Measurements from ENCODE around the gene LCOR.
"Not testable (repeated sequence)": the region's sequence is repeated elsewhere in the genome, so short reads cannot be mapped to it uniquely, and the experiment has no call there.

LCOR gene

GRCh38 chr10:96918214-96919002, 86.3 kb downstream of the LCOR start:
- Histone ChIP-seq H3K9ac (ENCODE audit: low read length) (no peak overlapping the region), H3K27ac (ENCODE audit: low read length) (no peak overlapping the region), H3K4me1 (ENCODE audit: control insufficient read depth, low read depth, low read length) (no peaks in the 10 kb centered on the region), H3K36me3 (ENCODE audit: control insufficient read depth, low read depth, low read length) (no peaks in the 10 kb centered on the region), H3K9me3 (ENCODE audit: control insufficient read depth, low read depth, low read length) (no peaks in the 10 kb centered on the region), H3K4me3 (ENCODE audit: low read length) (no peak overlapping the region), H3K27me3 (ENCODE audit: control insufficient read depth, insufficient read depth, low read length) (no peaks in the 10 kb centered on the region)

- Histone ChIP-seq H3K9me3 (ENCODE audit: control insufficient read depth, low read depth, low read length) (no peaks in the 10 kb centered on the region), H3K36me3 (ENCODE audit: control insufficient read depth, low read depth, low read length) (no peaks in the 10 kb centered on the region), H3K27ac (ENCODE audit: low read length) (no peak overlapping the region), H3K27me3 (ENCODE audit: control insufficient read depth, insufficient read depth, low read length) (no peaks in the 10 kb centered on the region), H3K4me3 (ENCODE audit: low read length) (no peak overlapping the region), H3K4me1 (ENCODE audit: control insufficient read depth, low read depth, low read length) (no peaks in the 10 kb centered on the region), H3K9ac (ENCODE audit: low read length) (no peak overlapping the region)
These were observed 87.8 kb downstream of the LCOR start for GRCh38 chr10:96919785-96920430.

GRCh38 chr10:96921655-96922054, 89.6 kb downstream of the LCOR start:
- Histone ChIP-seq H3K9me3 (ENCODE audit: control insufficient read depth, low read depth, low read length) (no peaks in the 10 kb centered on the region), H3K27ac (ENCODE audit: low read length) (no peak overlapping the region), H3K9ac (ENCODE audit: low read length) (no peak overlapping the region), H3K4me3 (ENCODE audit: low read length) (no peak overlapping the region), H3K27me3 (ENCODE audit: control insufficient read depth, insufficient read depth, low read length) (no peaks in the 10 kb centered on the region), H3K4me1 (ENCODE audit: control insufficient read depth, low read depth, low read length) (no peaks in the 10 kb centered on the region), H3K36me3 (ENCODE audit: control insufficient read depth, low read depth, low read length) (no peaks in the 10 kb centered on the region)

GRCh38 chr10:96922978-96923948, 91.2 kb downstream of the LCOR start:
- no peak overlapping the region for H3K27ac ChIP-seq (ENCODE audit: low read length)
- H3K36me3 ChIP-seq (ENCODE audit: control insufficient read depth, low read depth, low read length), result no peaks in the 10 kb centered on the region
- no peaks in the 10 kb centered on the region for H3K27me3 ChIP-seq (ENCODE audit: control insufficient read depth, insufficient read depth, low read length)
- no peak overlapping the region for H3K4me3 ChIP-seq (ENCODE audit: low read length)
- H3K4me1 ChIP-seq (ENCODE audit: control insufficient read depth, low read depth, low read length), result no peaks in the 10 kb centered on the region
- no peak overlapping the region for H3K9ac ChIP-seq (ENCODE audit: low read length)
- H3K9me3 ChIP-seq (ENCODE audit: control insufficient read depth, low read depth, low read length), result no peaks in the 10 kb centered on the region

- Histone ChIP-seq H3K4me3 (ENCODE audit: low read length) (no peak overlapping the region), H3K9me3 (ENCODE audit: control insufficient read depth, low read depth, low read length) (no peaks in the 10 kb centered on the region), H3K4me1 (ENCODE audit: control insufficient read depth, low read depth, low read length) (no peaks in the 10 kb centered on the region), H3K27me3 (ENCODE audit: control insufficient read depth, insufficient read depth, low read length) (no peaks in the 10 kb centered on the region), H3K36me3 (ENCODE audit: control insufficient read depth, low read depth, low read length) (no peaks in the 10 kb centered on the region), H3K9ac (ENCODE audit: low read length) (no peak overlapping the region), H3K27ac (ENCODE audit: low read length) (no peak overlapping the region)
These were observed 92.8 kb downstream of the LCOR start for GRCh38 chr10:96924861-96925260.

GRCh38 chr10:96930469-96930868, 98.4 kb downstream of the LCOR start:
- no peaks in the 10 kb centered on the region for H3K36me3 ChIP-seq (ENCODE audit: control insufficient read depth, low read depth, low read length)
- H3K27ac ChIP-seq (ENCODE audit: low read length), result no peak overlapping the region
- no peaks in the 10 kb centered on the region for H3K9me3 ChIP-seq (ENCODE audit: control insufficient read depth, low read depth, low read length)
- no peak overlapping the region for H3K4me3 ChIP-seq (ENCODE audit: low read length)
- no peaks in the 10 kb centered on the region for H3K27me3 ChIP-seq (ENCODE audit: control insufficient read depth, insufficient read depth, low read length)
- no peak overlapping the region for H3K9ac ChIP-seq (ENCODE audit: low read length)
- no peaks in the 10 kb centered on the region for H3K4me1 ChIP-seq (ENCODE audit: control insufficient read depth, low read depth, low read length)

GRCh38 chr10:96935148-96935547, 103.0 kb downstream of the LCOR start:
- H3K9ac ChIP-seq (ENCODE audit: low read length), result no peak overlapping the region
- H3K27me3 ChIP-seq (ENCODE audit: control insufficient read depth, insufficient read depth, low read length), result no peaks in the 10 kb centered on the region
- H3K9me3 ChIP-seq (ENCODE audit: control insufficient read depth, low read depth, low read length), result no peaks in the 10 kb centered on the region
- H3K36me3 ChIP-seq (ENCODE audit: control insufficient read depth, low read depth, low read length), result no peaks in the 10 kb centered on the region
- H3K4me3 ChIP-seq (ENCODE audit: low read length), result no peak overlapping the region
- H3K4me1 ChIP-seq (ENCODE audit: control insufficient read depth, low read depth, low read length), result no peaks in the 10 kb centered on the region
- H3K27ac ChIP-seq (ENCODE audit: low read length), result no peak overlapping the region

GRCh38 chr10:96935810-96936209, 103.7 kb downstream of the LCOR start:
- Histone ChIP-seq H3K27ac (ENCODE audit: low read length) (no peak overlapping the region), H3K9me3 (ENCODE audit: control insufficient read depth, low read depth, low read length) (no peaks in the 10 kb centered on the region), H3K4me3 (ENCODE audit: low read length) (no peak overlapping the region), H3K36me3 (ENCODE audit: control insufficient read depth, low read depth, low read length) (no peaks in the 10 kb centered on the region), H3K27me3 (ENCODE audit: control insufficient read depth, insufficient read depth, low read length) (no peaks in the 10 kb centered on the region), H3K9ac (ENCODE audit: low read length) (no peak overlapping the region), H3K4me1 (ENCODE audit: control insufficient read depth, low read depth, low read length) (no peaks in the 10 kb centered on the region)

- H3K27me3 ChIP-seq (ENCODE audit: control insufficient read depth, insufficient read depth, low read length); H3K36me3 ChIP-seq (ENCODE audit: control insufficient read depth, low read depth, low read length); H3K9ac ChIP-seq (ENCODE audit: low read length); H3K9me3 ChIP-seq (ENCODE audit: control insufficient read depth, low read depth, low read length); H3K4me1 ChIP-seq (ENCODE audit: control insufficient read depth, low read depth, low read length); H3K27ac ChIP-seq (ENCODE audit: low read length); H3K4me3 ChIP-seq (ENCODE audit: low read length): not testable (repeated sequence)
These were observed 111.1 kb downstream of the LCOR start for GRCh38 chr10:96943161-96943560.

- peaks cover 8% of the 10 kb centered on the region for H3K36me3 ChIP-seq (ENCODE audit: control insufficient read depth, low read depth, low read length)
- H3K4me1 ChIP-seq (ENCODE audit: control insufficient read depth, low read depth, low read length), result no peaks in the 10 kb centered on the region
- no peaks in the 10 kb centered on the region for H3K27me3 ChIP-seq (ENCODE audit: control insufficient read depth, insufficient read depth, low read length)
- no peak overlapping the region for H3K4me3 ChIP-seq (ENCODE audit: low read length)
- no peak overlapping the region for H3K9ac ChIP-seq (ENCODE audit: low read length)
- H3K9me3 ChIP-seq (ENCODE audit: control insufficient read depth, low read depth, low read length), result no peaks in the 10 kb centered on the region
- no peak overlapping the region for H3K27ac ChIP-seq (ENCODE audit: low read length)
These were observed 114.9 kb downstream of the LCOR start for GRCh38 chr10:96947036-96947435.

GRCh38 chr10:96949039-96949683, 117.1 kb downstream of the LCOR start:
- Histone ChIP-seq H3K36me3 (ENCODE audit: control insufficient read depth, low read depth, low read length) (peaks cover 10% of the 10 kb centered on the region), H3K9ac (ENCODE audit: low read length) (no peak overlapping the region), H3K9me3 (ENCODE audit: control insufficient read depth, low read depth, low read length) (no peaks in the 10 kb centered on the region)

More at GRCh38 chr10:96949039-96949683, 117.1 kb downstream of the LCOR start:
- no peaks in the 10 kb centered on the region for H3K4me1 ChIP-seq (ENCODE audit: control insufficient read depth, low read depth, low read length)
- H3K27me3 ChIP-seq (ENCODE audit: control insufficient read depth, insufficient read depth, low read length), result no peaks in the 10 kb centered on the region
- no peak overlapping the region for H3K4me3 ChIP-seq (ENCODE audit: low read length)
- H3K27ac ChIP-seq (ENCODE audit: low read length), result no peak overlapping the region
